Endothelial cell of umbilical vein (primary cell): Measurements from ENCODE around the gene TMEM43.

ENCODE experiments used
- EZH2 ChIP-seq: IDR thresholded peaks from 2 replicates; pipeline ENCODE4 v1.6.1; 2012; ENCODE audit warnings: borderline replicate concordance, low read depth, mild to moderate bottlenecking, moderate library complexity, low read length, inconsistent platforms; ENCODE audit not compliant: severe bottlenecking
- FOS ChIP-seq: IDR thresholded peaks from 2 replicates; pipeline ENCODE4 v1.6.1; 2011; ENCODE audit warnings: mild to moderate bottlenecking, low read length, moderate library complexity, borderline replicate concordance; ENCODE audit not compliant: insufficient read depth
- GATA2 ChIP-seq: IDR thresholded peaks from 2 replicates; pipeline ENCODE4 v1.7.0; 2011; ENCODE audit warnings: low read depth, mild to moderate bottlenecking, moderate library complexity, mixed read lengths, low read length; ENCODE audit not compliant: insufficient read length, insufficient read depth
- MAX ChIP-seq: IDR thresholded peaks from 2 replicates; pipeline ENCODE4 v1.6.1; 2011; ENCODE audit not compliant: insufficient read depth, insufficient read length
- MYC ChIP-seq: IDR thresholded peaks from one replicate; pipeline ENCODE4 v1.6.1; 2011; ENCODE audit warnings: mild to moderate bottlenecking, low read depth, low read length
- POLR2A ChIP-seq: IDR thresholded peaks from 2 replicates; pipeline ENCODE4 v1.6.1; 2012; ENCODE audit warnings: low read depth, mild to moderate bottlenecking, control low read depth, low read length
- POLR2AphosphoS5 ChIP-seq: IDR thresholded peaks from 2 replicates; pipeline ENCODE4 v1.6.1; 2012; ENCODE audit warnings: low read depth, mild to moderate bottlenecking, control low read depth, low read length, moderate library complexity; ENCODE audit not compliant: insufficient read depth
- TF ChIP-seq, protein P1 (sequence below), 2 donors: IDR thresholded peaks; 1 replicate in 1 of 2; 2 replicates in 1 of 2; pipeline ENCODE4 v1.5.1; 2011; ENCODE audit warnings: low read length in 2 of 2, mild to moderate bottlenecking in 2 of 2, moderate library complexity in 2 of 2, control low read depth in 1 of 2, inconsistent platforms in 1 of 2, low read depth in 1 of 2; ENCODE audit not compliant: insufficient read depth in 1 of 2; ENCODE audit errors: extremely low read depth in 1 of 2

GRCh38 chr3:14152963-14153355 is 28.1 kb downstream of the TMEM43 start:
- TF ChIP-seq EZH2, result no peak
- no peak for TF ChIP-seq POLR2AphosphoS5
- TF ChIP-seq POLR2A, result no peak
- no peak for TF ChIP-seq FOS
- TF ChIP-seq, protein P1, sequence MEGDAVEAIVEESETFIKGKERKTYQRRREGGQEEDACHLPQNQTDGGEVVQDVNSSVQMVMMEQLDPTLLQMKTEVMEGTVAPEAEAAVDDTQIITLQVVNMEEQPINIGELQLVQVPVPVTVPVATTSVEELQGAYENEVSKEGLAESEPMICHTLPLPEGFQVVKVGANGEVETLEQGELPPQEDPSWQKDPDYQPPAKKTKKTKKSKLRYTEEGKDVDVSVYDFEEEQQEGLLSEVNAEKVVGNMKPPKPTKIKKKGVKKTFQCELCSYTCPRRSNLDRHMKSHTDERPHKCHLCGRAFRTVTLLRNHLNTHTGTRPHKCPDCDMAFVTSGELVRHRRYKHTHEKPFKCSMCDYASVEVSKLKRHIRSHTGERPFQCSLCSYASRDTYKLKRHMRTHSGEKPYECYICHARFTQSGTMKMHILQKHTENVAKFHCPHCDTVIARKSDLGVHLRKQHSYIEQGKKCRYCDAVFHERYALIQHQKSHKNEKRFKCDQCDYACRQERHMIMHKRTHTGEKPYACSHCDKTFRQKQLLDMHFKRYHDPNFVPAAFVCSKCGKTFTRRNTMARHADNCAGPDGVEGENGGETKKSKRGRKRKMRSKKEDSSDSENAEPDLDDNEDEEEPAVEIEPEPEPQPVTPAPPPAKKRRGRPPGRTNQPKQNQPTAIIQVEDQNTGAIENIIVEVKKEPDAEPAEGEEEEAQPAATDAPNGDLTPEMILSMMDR (IDR thresholded peaks at IDR 0.05; ENCODE audit: extremely low read depth in 1 of 2, insufficient read depth in 1 of 2, low read depth in 1 of 2, low read length in 2 of 2), result no peak
- TF ChIP-seq MAX, result no peak
- no peak for TF ChIP-seq MYC
- no peak for TF ChIP-seq GATA2
